IPS-15b (cell line): ENCODE results near the gene KIF1B.
"Not testable (repeated sequence)": the region's sequence is repeated elsewhere in the genome, so short reads cannot be mapped to it uniquely, and the experiment has no call there.

ENCODE experiments used
- H3K27me3 ChIP-seq: one replicate; pipeline ENCODE4 v1.6.1; 2013; ENCODE audit warnings: low read length; ENCODE audit not compliant: control insufficient read depth, insufficient read depth
- H3K36me3 ChIP-seq: one replicate; pipeline ENCODE4 v1.6.1; 2013; ENCODE audit warnings: low read length; ENCODE audit not compliant: control insufficient read depth, insufficient read depth
- H3K4me1 ChIP-seq: one replicate; pipeline ENCODE4 v1.6.1; 2013; ENCODE audit warnings: mild to moderate bottlenecking, low read length; ENCODE audit not compliant: control insufficient read depth, insufficient read depth
- H3K4me3 ChIP-seq: one replicate; pipeline ENCODE4 v1.5.1; 2013; ENCODE audit warnings: low read depth, low read length
- H3K9ac ChIP-seq: one replicate; pipeline ENCODE4 v1.6.1; 2013; ENCODE audit warnings: low read depth, mild to moderate bottlenecking, low read length
- H3K9me3 ChIP-seq: one replicate; pipeline ENCODE4 v1.6.1; 2013; ENCODE audit warnings: mild to moderate bottlenecking, low read length; ENCODE audit not compliant: control insufficient read depth, insufficient read depth

KIF1B gene

DNA sequence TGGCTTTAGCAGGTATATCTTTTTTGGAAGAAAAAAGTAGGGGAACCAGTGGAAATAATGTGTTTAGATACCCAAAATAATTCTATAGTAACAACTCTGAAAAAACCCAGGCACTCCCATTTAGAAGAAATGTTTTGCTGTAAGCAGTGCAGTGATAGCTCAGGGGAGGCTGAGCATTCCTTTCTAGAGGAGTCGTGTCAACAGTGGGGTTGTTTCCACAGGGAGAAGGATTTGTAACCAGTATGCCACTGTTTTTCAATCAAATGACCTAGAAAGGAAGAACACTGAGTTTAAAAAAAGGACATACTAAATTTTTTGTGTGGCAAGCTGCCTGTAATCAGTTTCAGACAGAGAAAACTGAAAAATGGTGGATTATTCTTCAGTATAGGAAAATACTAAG is 190.9 kb downstream of the KIF1B start:
- Histone ChIP-seq H3K9me3 (no peaks in the 10 kb centered on the region), H3K27me3 (no peaks in the 10 kb centered on the region), H3K9ac (no peak overlapping the region), H3K4me1 (no peaks in the 10 kb centered on the region), H3K36me3 (peaks cover 21% of the 10 kb centered on the region), H3K4me3 (no peak overlapping the region)

- Histone ChIP-seq H3K9ac (no peak overlapping the region), H3K36me3 (peaks cover 35% of the 10 kb centered on the region), H3K27me3 (no peaks in the 10 kb centered on the region), H3K4me3 (no peak overlapping the region), H3K4me1 (no peaks in the 10 kb centered on the region), H3K9me3 (no peaks in the 10 kb centered on the region)
These were observed 192.4 kb downstream of the KIF1B start for GRCh38 chr1:10402729-10403274.

- Histone ChIP-seq H3K36me3 (peaks cover 67% of the 10 kb centered on the region), H3K4me1 (no peaks in the 10 kb centered on the region), H3K9ac (no peak overlapping the region), H3K9me3 (no peaks in the 10 kb centered on the region), H3K27me3 (no peaks in the 10 kb centered on the region), H3K4me3 (no peak overlapping the region)
These were observed 196.8 kb downstream of the KIF1B start for GRCh38 chr1:10407201-10407600.

- Histone ChIP-seq H3K4me1 (no peaks in the 10 kb centered on the region), H3K4me3 (no peak overlapping the region), H3K9ac (no peak overlapping the region), H3K36me3 (peaks cover 66% of the 10 kb centered on the region), H3K9me3 (no peaks in the 10 kb centered on the region), H3K27me3 (no peaks in the 10 kb centered on the region)
These were observed 205.0 kb downstream of the KIF1B start for GRCh38 chr1:10415211-10415930.

DNA sequence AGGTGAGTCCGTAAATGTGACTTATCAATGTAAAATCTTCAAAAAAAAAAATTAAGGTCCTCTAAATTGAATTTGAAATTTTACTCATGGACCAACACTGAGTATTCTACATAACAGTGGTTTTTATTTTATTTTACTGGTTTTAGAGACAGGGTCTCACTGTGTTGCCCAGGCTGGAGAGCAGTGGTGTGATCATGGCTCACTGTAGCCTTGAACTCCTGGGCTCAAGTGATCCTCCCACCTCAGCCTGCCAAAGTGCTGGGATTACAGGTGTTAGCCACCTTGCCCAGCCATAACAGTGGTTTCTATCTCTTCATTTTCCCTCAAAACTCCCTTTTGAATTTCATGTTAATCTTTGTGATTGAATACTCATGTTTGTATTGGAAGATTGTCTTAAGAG is 205.6 kb downstream of the KIF1B start:
- not testable (repeated sequence) for H3K4me3 ChIP-seq, H3K27me3 ChIP-seq, H3K4me1 ChIP-seq, H3K9ac ChIP-seq, H3K9me3 ChIP-seq
- peaks cover 64% of the 10 kb centered on the region for H3K36me3 ChIP-seq

DNA sequence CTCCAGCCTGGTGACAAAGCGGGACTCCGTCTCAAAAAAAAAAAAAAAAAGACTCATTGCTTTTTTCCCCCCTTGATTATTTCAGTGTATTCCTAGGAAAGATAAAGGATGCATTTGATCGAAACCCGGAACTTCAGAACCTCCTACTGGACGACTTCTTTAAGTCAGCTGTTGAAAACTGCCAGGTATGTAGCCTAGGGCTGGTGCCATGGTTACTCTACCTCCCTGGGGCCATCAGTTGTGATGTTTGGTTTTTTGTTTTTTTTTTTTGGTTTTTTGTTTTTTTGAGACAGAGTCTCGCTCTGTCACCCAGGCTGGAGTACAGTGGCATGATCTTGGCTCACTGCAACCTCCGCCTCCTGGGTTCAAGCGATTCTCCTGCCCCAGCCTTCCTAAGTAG is 208.4 kb downstream of the KIF1B start:
- not testable (repeated sequence) for H3K4me1 ChIP-seq, H3K9ac ChIP-seq, H3K9me3 ChIP-seq, H3K27me3 ChIP-seq, H3K4me3 ChIP-seq
- peaks cover 40% of the 10 kb centered on the region for H3K36me3 ChIP-seq

DNA sequence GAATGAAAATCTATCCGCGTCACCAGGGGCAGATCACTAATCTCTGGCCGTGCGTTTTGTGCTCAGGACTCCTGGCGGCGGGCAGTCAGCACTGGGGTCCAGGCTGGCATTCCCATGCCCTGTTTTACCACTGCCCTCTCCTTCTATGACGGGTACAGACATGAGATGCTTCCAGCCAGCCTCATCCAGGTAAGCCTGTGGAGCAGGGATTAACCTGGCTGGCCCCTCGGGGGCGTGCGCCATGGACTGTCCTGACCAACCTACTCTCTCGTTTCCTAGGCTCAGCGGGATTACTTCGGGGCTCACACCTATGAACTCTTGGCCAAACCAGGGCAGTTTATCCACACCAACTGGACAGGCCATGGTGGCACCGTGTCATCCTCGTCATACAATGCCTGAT is 209.0 kb downstream of the KIF1B start:
- H3K27me3 ChIP-seq, result no peaks in the 10 kb centered on the region
- no peak overlapping the region for H3K9ac ChIP-seq
- peaks cover 39% of the 10 kb centered on the region for H3K36me3 ChIP-seq
- no peaks in the 10 kb centered on the region for H3K4me1 ChIP-seq
- no peak overlapping the region for H3K4me3 ChIP-seq
- H3K9me3 ChIP-seq, result no peaks in the 10 kb centered on the region

DNA sequence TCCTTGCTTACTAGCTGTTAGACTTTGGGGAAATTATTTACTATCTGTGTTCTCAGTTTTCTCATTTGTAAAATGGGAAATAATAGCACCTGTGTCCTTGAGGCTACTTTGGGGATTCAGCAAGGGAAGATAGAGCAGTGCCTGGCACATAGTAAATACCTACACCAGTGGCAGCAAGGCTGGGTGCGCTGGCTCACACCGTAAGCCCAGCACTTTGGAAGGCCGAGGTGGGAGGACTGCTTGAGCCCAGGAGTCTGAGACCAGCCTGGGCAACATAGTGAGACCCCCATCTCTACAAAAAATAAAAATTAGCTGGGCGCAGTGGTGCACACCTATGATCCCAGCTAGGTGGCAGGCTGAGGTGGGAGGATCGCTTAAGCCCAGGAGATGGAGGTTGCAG is 211.3 kb downstream of the KIF1B start:
- no peak overlapping the region for H3K9ac ChIP-seq
- H3K36me3 ChIP-seq, result peaks cover 32% of the 10 kb centered on the region
- no peaks in the 10 kb centered on the region for H3K9me3 ChIP-seq
- H3K4me1 ChIP-seq, result no peaks in the 10 kb centered on the region
- H3K27me3 ChIP-seq, result no peaks in the 10 kb centered on the region
- H3K4me3 ChIP-seq, result no peak overlapping the region

DNA sequence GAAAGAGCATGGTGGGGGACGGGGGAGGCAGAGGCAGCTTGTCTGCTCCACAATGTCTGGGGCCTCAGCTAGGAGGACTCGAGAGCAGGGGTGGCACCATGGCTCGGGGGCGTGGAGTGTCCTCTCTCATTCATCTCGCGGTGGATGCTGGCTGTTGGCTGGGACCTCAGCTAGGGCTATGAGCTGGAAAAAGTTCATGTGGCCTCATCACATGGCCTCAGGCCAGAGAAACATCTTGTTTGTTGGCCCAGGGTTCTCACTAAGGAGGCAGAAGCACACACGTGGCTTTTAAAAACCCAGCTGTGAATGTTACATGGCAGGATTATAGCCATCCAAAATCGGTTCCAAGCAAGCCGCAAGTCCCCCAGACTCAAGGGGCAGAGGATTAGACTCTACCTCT is 213.7 kb downstream of the KIF1B start:
- Histone ChIP-seq H3K36me3 (peaks cover 11% of the 10 kb centered on the region), H3K9me3 (no peaks in the 10 kb centered on the region), H3K27me3 (no peaks in the 10 kb centered on the region), H3K9ac (no peak overlapping the region), H3K4me3 (no peak overlapping the region), H3K4me1 (no peaks in the 10 kb centered on the region)

GRCh38 chr1:10424651-10425050 is 214.3 kb downstream of the KIF1B start:
- Histone ChIP-seq H3K9ac (no peak overlapping the region), H3K27me3 (no peaks in the 10 kb centered on the region)

DNA sequence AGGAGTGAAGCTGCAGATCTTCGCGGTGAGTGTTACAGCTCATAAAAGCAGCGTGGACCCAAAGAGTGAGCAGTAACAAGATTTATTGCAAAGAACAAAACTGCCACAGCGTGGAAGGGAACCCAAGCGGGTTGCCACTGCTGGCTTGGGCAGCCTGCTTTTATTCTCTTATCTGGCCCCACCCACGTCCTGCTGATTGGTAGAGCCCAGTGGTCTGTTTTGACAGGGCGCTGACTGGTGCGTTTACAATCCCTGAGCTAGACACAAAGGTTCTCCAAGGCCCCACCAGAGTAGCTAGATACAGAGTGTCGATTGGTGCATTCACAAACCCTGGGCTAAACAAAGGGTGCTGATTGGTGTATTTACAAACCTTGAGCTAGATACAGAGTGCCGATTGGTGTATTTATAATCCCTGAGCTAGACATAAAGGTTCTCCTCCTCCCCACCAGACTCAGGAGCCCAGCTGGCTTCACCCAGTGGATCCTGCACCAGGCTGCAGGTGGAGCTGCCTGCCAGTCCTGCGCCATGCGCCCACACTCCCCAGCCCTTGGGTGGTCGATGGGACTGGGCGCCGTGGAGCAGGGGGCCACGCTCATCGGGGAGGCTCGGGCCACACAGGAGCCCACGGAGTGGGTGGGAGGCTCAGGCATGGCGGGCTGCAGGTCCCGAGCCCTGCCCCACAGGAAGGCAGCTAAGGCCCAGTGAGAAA is 215.6 kb downstream of the KIF1B start:
- not testable (repeated sequence) for H3K27me3 ChIP-seq, H3K9me3 ChIP-seq, H3K4me1 ChIP-seq, H3K9ac ChIP-seq, H3K4me3 ChIP-seq, H3K36me3 ChIP-seq

More at GRCh38 chr1:10424651-10425050, 214.3 kb downstream of the KIF1B start:
- H3K9me3 ChIP-seq, result no peaks in the 10 kb centered on the region
- H3K4me3 ChIP-seq, result no peak overlapping the region
- H3K36me3 ChIP-seq, result peaks cover 5% of the 10 kb centered on the region
- H3K4me1 ChIP-seq, result no peaks in the 10 kb centered on the region

DNA sequence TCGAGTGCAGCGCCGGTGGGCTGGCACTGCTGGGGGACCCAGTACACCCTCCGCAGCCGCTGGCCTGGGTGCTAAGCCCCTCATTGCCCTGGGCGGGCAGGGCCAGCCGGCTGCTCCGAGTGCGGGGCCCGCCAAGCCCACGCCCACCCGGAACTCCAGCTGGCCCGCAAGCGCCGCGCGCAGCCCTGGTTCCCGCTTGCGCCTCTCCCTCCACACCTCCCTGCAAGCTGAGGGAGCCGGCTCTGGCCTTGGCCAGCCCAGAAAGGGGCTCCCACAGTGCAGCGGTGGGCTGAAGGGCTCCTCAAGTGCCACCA is 216.1 kb downstream of the KIF1B start:
- not testable (repeated sequence) for H3K9me3 ChIP-seq, H3K4me3 ChIP-seq, H3K9ac ChIP-seq, H3K4me1 ChIP-seq, H3K27me3 ChIP-seq, H3K36me3 ChIP-seq
